Coronary artery (tissue), 2 donors: ENCODE data around the gene SRBD1.

Experiments used
- DNase-seq: peaks from one replicate; pipeline ENCODE4 v3.0.0-alpha.2; 2017; ENCODE audit warnings: low spot score
- H3K27ac ChIP-seq, 2 donors: fragments of 200-600 bp; sonication (generic); one replicate each; pipeline ENCODE4 v1.5.1; 2016 to 2019
- H3K4me3 ChIP-seq: fragments of 200-600 bp; sonication (generic); 2 replicates; pipeline ENCODE4 v1.5.1; 2016; ENCODE audit warnings: mild to moderate bottlenecking, moderate library complexity
- TF ChIP-seq, protein P1 (sequence below): fragments of 200-600 bp; sonication (generic); IDR thresholded peaks from one replicate; pipeline ENCODE4 v1.5.1; 2019; ENCODE audit warnings: antibody characterized with exemption

Gene SRBD1

DNA sequence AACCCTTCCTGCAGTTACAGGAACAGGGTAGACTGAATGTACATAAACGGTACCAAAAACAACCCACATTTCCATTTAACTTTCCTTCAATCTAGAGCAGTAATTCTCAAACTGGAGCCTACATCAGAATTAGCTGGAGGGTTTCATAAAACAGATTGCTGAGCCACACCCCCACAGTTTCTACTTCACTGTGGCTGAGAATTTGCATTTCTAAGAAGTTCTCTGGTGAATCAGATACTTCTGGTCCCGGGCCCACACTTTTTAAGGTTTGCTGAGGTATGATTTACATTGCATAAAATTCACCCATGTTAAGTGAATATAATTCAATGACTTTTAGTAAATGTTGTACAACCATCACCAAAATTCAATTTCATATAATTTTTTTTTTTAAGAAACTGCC is 113.7 kb downstream of the SRBD1 start:
- no peak for DNase-seq
- H3K4me3 ChIP-seq: no peak overlapping the region
- TF ChIP-seq, protein P1, sequence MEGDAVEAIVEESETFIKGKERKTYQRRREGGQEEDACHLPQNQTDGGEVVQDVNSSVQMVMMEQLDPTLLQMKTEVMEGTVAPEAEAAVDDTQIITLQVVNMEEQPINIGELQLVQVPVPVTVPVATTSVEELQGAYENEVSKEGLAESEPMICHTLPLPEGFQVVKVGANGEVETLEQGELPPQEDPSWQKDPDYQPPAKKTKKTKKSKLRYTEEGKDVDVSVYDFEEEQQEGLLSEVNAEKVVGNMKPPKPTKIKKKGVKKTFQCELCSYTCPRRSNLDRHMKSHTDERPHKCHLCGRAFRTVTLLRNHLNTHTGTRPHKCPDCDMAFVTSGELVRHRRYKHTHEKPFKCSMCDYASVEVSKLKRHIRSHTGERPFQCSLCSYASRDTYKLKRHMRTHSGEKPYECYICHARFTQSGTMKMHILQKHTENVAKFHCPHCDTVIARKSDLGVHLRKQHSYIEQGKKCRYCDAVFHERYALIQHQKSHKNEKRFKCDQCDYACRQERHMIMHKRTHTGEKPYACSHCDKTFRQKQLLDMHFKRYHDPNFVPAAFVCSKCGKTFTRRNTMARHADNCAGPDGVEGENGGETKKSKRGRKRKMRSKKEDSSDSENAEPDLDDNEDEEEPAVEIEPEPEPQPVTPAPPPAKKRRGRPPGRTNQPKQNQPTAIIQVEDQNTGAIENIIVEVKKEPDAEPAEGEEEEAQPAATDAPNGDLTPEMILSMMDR: no peak
- no peak overlapping the region for H3K27ac ChIP-seq

DNA sequence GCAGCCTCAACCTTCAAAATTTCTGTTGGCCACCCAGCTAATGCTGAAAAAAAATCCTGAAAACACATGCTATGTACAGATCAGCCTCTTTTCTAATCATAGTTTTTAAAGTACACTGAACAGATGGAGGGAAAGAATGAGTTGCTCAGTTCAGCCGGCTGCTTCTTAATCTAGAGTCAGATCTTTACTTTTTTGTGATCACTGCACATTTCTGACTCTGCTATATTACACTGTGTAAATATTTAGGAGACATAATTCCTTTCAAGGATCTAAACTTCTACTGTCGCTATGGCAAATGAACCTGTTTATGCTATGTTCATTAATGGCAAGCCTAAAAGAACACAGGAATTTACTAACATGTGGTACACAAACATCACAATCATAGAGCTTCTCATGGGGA is 114.2 kb downstream of the SRBD1 start:
- H3K4me3 ChIP-seq: no peak overlapping the region
- no peak for DNase-seq
- TF ChIP-seq, protein P1: no peak

DNA sequence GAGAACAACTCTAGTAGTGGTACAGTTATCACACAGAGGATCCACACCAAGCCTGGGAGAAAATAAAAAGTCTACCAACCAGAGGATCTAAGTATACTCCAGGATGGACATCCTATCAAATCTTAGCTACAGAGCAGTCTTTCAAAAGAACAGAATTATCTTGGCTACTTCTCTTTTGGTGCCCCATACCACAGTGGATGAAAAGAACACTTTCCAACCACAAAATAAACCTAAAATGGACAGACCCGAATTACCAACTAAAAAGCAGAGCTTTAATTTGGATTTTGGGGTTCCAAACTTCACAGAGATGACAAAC is 116.1 kb downstream of the SRBD1 start:
- no peak overlapping the region for H3K4me3 ChIP-seq
- DNase-seq: no peak

More for the DNA sequence above, 114.2 kb downstream of the SRBD1 start:
- H3K27ac ChIP-seq: no peak overlapping the region

DNA sequence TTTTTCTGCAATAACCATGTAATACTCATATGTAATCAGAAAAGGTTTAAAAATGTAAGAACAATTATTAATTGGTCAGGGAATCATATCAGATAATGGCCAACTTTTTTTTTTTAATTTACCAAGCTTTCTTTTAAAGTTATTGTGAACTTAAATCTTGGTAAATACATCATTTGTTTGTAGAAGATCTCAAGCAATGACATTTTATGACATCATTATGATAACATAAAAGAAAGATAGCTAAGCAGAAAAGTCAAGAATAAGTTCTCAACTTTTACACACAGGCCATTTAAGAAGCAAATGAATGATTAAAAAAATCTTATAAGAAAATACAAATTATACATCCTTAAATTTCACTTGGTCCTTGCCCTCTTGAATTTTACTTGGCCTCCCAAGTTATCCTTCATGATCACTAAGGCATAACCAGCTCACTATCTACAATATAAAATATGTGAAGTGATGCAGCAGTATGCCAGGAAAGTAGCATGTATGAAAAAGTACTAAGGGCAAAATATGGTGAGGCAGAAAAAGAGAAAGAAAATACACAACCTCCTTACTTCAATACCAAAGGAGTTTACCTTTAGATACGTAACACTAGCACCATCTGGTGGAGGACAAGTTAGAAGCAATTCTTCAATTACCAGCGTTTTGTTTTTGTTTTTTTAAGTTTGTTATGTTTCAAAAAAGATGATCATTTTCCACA is 116.6 kb downstream of the SRBD1 start:
- Histone ChIP-seq H3K4me3 (no peak overlapping the region), H3K27ac (no peak overlapping the region)
- no peak for DNase-seq
- TF ChIP-seq, protein P1: peak; percentile 70

More for the DNA sequence above, 116.1 kb downstream of the SRBD1 start:
- H3K27ac ChIP-seq: no peak overlapping the region
- TF ChIP-seq, protein P1: peak; percentile 11

DNA sequence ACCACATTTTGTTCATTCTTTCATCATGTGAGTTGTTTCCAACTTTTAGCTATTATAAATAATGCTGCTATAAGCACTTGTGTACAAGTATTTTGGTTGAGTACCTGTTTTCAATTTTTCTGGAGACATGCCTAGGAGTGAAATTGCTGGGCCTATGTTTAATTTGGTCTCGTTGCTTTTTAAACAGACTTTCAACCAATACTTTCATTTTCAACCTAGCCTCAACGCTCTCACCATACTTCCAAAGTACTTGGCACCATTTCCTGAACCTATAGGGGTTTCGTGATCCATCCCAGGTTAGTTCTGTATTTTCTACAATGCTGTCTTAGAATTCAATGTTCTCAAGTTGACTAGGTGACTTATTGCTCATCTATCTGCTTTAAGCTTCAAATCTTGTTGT is 126.1 kb downstream of the SRBD1 start:
- no peak for DNase-seq
- TF ChIP-seq, protein P1: no peak
- Histone ChIP-seq H3K4me3 (no peak overlapping the region), H3K27ac (no peak overlapping the region)

DNA sequence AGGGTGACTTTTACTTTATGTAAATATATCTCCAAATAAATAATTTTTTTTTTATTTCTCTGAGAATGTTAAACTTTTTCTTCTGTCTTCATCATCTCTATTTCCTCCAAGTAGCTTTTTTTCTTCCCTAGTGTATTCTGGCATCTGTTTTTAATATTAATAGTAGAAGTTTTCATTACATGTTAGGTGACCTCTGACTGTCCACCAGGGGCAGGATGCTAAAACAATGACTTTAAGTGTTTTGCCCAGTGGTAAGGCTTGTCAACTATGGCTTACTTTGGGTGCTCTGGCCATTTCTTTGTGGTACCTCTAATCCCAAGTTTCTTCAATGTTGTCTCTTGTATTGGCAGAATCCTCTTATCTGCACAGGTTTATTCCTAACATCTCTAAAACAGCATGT is 127.1 kb downstream of the SRBD1 start:
- no peak for DNase-seq
- H3K4me3 ChIP-seq: no peak overlapping the region
- TF ChIP-seq, protein P1: no peak
- no peak overlapping the region for H3K27ac ChIP-seq

DNA sequence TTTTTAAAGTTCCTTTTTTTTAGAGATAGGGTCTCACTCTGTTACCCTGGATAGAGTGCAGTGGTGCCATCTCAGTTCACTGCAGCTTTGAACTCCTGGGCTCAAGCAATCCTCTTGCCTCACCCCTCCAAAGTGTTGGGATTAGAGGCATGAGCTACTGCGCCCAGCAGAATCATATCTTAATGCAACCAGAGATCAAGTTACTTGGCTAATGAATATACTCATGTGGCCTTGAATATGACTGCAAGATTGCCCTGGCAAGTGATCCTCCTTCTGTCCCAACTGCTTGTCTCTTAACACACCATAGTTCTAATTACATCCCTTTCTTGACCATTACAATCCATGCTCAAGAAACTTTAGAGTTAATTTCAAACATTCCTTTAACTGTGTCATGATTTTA is 133.5 kb downstream of the SRBD1 start:
- DNase-seq: no peak
- no peak overlapping the region for H3K27ac ChIP-seq
- TF ChIP-seq, protein P1: no peak
- H3K4me3 ChIP-seq: no peak overlapping the region
